Esophagus muscularis mucosa (tissue), 4 donors: ENCODE measurements around the gene DIO3. TPM values are rescaled to one million over a fixed set of nuclear protein-coding genes. Genes with fewer than 3 reads are reported as not detected.

Source experiments
- DNase-seq: peaks from one replicate; pipeline ENCODE4 v3.0.0-alpha.2; 2017; ENCODE audit errors: extremely low spot score
- H3K27ac ChIP-seq, 4 donors: fragments of 200-600 bp; sonication (generic); replicated peaks in 1 of 4; 1 replicate in 3 of 4; 2 replicates in 1 of 4; pipeline ENCODE4 v1.5.1; 2016 to 2019; ENCODE audit warnings: mild to moderate bottlenecking in 1 of 4
- H3K27me3 ChIP-seq, 4 donors: fragments of 200-600 bp; sonication (generic); one replicate each; pipeline versions ENCODE4 v1.5.1 to v1.6.0; 2016 to 2019
- H3K36me3 ChIP-seq, 4 donors: fragments of 200-600 bp; sonication (generic); one replicate each; pipeline ENCODE4 v1.5.1; 2016 to 2019
- H3K4me1 ChIP-seq, 4 donors: fragments of 200-600 bp; sonication (generic); one replicate each; pipeline ENCODE4 v1.5.1; 2016 to 2019
- H3K4me3 ChIP-seq, 4 donors: fragments of 200-600 bp; sonication (generic); 1 replicate in 2 of 4; 2 replicates in 2 of 4; pipeline ENCODE4 v1.5.1; 2016 to 2019; ENCODE audit warnings: mild to moderate bottlenecking in 4 of 4, moderate library complexity in 1 of 4
- H3K9me3 ChIP-seq, 4 donors: fragments of 200-600 bp; sonication (generic); 1 replicate in 3 of 4; 2 replicates in 1 of 4; pipeline ENCODE4 v1.5.1; 2016 to 2019
- EP300 ChIP-seq: sonication (generic); formaldehyde crosslinking; IDR thresholded peaks from one replicate; pipeline ENCODE4 v1.6.1; 2017; ENCODE audit warnings: antibody characterized with exemption
- POLR2A ChIP-seq: fragments of 450-650 bp; IDR thresholded peaks from one replicate; pipeline ENCODE4 v1.6.1; 2017; ENCODE audit warnings: antibody characterized with exemption, moderate library complexity, mild to moderate bottlenecking, low read depth
- POLR2AphosphoS5 ChIP-seq, 2 donors: sonication (generic); formaldehyde crosslinking; IDR thresholded peaks; one replicate each; pipeline ENCODE4 v1.6.1; 2017; ENCODE audit warnings: antibody characterized with exemption in 2 of 2
- WGBS: methylation state at CpG from one replicate; pipeline ENCODE4 v1.1.5; 2018; 5-methylcytosine and 5-hydroxymethylcytosine counted together
- intact Hi-C: fragments of 100-400 bp; cut with DNase I; formaldehyde crosslinking; loops from one replicate; pipeline ENCODE4 v1.15.1; 2023
- total RNA-seq, 4 donors: library from RNA; depleted of rRNA; stranded (reverse); fragments of >200 nt; gene quantifications; one replicate each; pipeline versions ENCODE4 v1.1.0 to v1.2.1, GENCODE V29; 2016
- TF ChIP-seq, protein P1 (sequence below), 3 experiments: fragments of 200-600 bp in 2 of 3; fragments of 450-650 bp in 1 of 3; sonication (generic) in 2 of 3; IDR thresholded peaks; one replicate each; pipeline ENCODE4 v1.5.1; 2017 to 2019; ENCODE audit warnings: antibody characterized with exemption in 3 of 3, mild to moderate bottlenecking in 2 of 3, moderate library complexity in 1 of 3

DIO3 gene
- total RNA-seq, 4 donors from 2014 or later: 0.99 to 1.7 (median 1.2) TPM

DNA sequence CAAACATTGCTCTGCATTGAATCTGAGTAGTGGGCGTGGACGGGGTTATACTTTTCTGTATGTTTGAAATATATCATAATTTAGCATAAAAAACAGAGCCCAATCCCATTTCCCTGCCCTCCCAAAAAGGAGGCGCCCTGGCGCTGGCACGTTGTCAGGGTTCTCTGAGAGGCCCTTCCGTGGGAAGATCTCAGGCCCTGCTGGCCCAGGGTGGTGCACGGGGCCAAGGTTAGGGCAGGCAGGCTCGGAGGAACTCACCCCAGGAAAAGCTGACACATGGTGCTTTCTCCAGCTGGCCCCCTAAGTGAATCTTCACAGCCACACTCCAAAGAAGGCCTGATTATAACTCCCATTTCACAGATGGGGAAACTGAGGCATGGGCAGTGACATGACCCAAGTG is 17.2 kb downstream of the DIO3 start:
- Histone ChIP-seq H3K4me3 (no peak overlapping the region), H3K9me3 (no peaks in the 10 kb centered on the region), H3K27ac (no peak overlapping the region), H3K36me3 (no peaks in the 10 kb centered on the region), H3K27me3 (peaks cover 0 to 39% (median 2%) of the 10 kb centered on the region in 4 donors), H3K4me1 (no peaks in the 10 kb centered on the region)
- DNase-seq: no peak
- no peak for TF ChIP-seq POLR2AphosphoS5 (IDR thresholded peaks at IDR 0.05)
- TF ChIP-seq, protein P1, sequence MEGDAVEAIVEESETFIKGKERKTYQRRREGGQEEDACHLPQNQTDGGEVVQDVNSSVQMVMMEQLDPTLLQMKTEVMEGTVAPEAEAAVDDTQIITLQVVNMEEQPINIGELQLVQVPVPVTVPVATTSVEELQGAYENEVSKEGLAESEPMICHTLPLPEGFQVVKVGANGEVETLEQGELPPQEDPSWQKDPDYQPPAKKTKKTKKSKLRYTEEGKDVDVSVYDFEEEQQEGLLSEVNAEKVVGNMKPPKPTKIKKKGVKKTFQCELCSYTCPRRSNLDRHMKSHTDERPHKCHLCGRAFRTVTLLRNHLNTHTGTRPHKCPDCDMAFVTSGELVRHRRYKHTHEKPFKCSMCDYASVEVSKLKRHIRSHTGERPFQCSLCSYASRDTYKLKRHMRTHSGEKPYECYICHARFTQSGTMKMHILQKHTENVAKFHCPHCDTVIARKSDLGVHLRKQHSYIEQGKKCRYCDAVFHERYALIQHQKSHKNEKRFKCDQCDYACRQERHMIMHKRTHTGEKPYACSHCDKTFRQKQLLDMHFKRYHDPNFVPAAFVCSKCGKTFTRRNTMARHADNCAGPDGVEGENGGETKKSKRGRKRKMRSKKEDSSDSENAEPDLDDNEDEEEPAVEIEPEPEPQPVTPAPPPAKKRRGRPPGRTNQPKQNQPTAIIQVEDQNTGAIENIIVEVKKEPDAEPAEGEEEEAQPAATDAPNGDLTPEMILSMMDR (IDR thresholded peaks at IDR 0.05): no peak
- intact Hi-C loops: no loop called here
- 73% methylated on average over 8 of the region's 8 CpGs for WGBS

DNA sequence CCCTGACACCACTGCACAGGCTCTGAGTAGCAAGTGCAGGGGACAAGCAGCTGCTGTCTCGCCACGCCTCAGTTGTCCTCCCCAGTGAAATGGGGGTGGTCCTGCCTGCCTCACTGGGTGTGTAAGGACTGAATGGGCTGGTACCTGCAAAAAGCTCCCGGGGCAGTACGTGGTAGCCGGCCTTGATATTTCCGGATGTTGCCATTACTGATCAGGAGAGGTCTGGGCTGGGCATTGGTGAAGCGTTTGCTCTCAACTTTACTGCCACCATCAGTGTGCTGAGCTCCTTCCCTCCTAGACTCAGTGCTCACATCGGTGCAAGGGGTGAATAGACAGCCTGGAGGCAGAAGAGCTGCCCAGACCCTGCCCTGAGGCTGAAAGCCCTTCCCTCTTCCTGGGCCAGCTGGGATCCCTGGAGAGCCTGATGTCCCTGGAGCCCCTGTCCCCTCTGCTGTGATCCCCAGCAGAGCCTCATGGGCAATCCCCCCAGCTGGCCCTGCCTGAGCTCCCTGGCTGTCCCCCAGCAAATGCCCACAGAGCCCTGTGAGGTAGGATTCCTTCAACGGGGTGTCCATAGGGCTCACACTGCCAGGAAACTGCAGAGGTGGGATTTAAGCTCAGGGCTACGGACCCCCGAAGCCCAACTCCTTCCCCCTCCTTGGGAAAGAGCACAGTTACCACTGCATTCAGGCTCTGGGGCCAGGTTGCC is 18.2 kb downstream of the DIO3 start:
- intact Hi-C loops: no loop called here
- Histone ChIP-seq H3K4me1 (no peaks in the 10 kb centered on the region), H3K36me3 (no peaks in the 10 kb centered on the region), H3K4me3 (no peak overlapping the region), H3K27ac (no peak overlapping the region), H3K9me3 (no peaks in the 10 kb centered on the region), H3K27me3 (peaks cover 0 to 39% (median 2%) of the 10 kb centered on the region in 4 donors)
- no peak for TF ChIP-seq EP300
- TF ChIP-seq POLR2AphosphoS5 (IDR thresholded peaks at IDR 0.05): no peak
- no peak for TF ChIP-seq POLR2A
- TF ChIP-seq, protein P1 (IDR thresholded peaks at IDR 0.05): no peak
- WGBS: 92% methylated on average over 8 of the region's 11 CpGs
- no peak for DNase-seq

DNA sequence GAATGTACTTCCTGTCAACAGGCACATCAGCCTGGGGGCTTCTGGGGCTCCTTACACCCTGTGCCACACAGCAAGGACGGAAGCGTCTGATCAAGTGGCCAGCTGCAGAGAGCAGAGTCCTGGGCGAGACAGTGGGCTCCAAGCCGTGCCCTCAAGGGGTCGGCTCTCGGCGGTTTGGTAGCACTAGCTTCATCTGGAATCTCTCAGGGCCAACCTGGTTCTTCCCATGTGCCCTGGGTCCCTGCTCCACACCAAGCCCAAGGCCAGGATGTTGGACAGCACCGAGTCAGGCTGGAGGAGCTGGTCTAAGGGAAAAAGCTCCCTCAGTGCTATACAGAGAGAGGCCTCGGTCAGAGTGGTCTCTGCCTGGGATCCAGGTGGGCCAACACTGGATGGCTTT is 20.5 kb downstream of the DIO3 start:
- Histone ChIP-seq H3K4me1 (no peaks in the 10 kb centered on the region), H3K9me3 (no peaks in the 10 kb centered on the region), H3K27me3 (peaks cover 0 to 53% (median 2%) of the 10 kb centered on the region in 4 donors), H3K27ac (no peak overlapping the region), H3K36me3 (no peaks in the 10 kb centered on the region), H3K4me3 (no peak overlapping the region)
- intact Hi-C loops: no loop called here
- no peak for DNase-seq
- TF ChIP-seq POLR2AphosphoS5 (IDR thresholded peaks at IDR 0.05): no peak
- TF ChIP-seq POLR2A: no peak
- TF ChIP-seq EP300: no peak
- TF ChIP-seq, protein P1 (IDR thresholded peaks at IDR 0.05): no peak
- 73% methylated on average over 4 of the region's 9 CpGs for WGBS

DNA sequence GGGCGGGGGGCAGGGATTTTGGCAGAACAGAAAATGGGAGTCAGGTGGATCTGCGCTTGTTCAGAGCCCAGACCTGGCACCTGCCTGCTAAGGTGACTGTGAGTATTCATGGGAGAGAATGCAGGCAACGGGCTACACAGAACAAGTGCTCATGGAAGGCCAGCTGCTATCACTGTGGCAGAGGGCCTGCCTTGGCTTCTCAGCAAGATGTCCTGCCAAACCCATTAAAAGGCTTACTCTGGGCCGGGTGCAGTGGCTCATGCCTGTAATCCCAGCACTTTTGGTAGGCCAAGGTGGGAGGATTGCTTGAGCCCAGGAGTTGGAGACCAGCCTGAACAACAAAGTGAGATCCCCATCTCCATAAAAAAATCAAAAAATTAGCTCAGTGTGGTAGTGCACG is 21.0 kb downstream of the DIO3 start:
- Histone ChIP-seq H3K36me3 (no peaks in the 10 kb centered on the region), H3K4me3 (no peak overlapping the region), H3K27ac (no peak overlapping the region), H3K27me3 (peaks cover 0 to 53% (median 2%) of the 10 kb centered on the region in 4 donors), H3K9me3 (no peaks in the 10 kb centered on the region), H3K4me1 (no peaks in the 10 kb centered on the region)
- 77% methylated on average over 5 of the region's 5 CpGs for WGBS
- TF ChIP-seq POLR2AphosphoS5 (IDR thresholded peaks at IDR 0.05) (no peak), POLR2A (no peak), EP300 (no peak)
- TF ChIP-seq, protein P1 (IDR thresholded peaks at IDR 0.05): no peak
- no peak for DNase-seq
- intact Hi-C loops: no loop called here
